PC-3 (cell line): ENCODE results near the gene OR2D3. TPM values are rescaled to one million over a fixed set of nuclear protein-coding genes. Genes with fewer than 3 reads are reported as not detected.
"Not testable (repeated sequence)": the region's sequence is repeated elsewhere in the genome, so short reads cannot be mapped to it uniquely, and the experiment has no call there.

Experiments
- ATAC-seq: fragments of 200-7000 bp; cut with Tn5 transposase; 2 replicates; pipeline ENCODE4 v1.9.1; 2020; ENCODE audit warnings: mild to moderate bottlenecking, moderate library complexity
- BruUV-seq: library from RNA; stranded (reverse); fragments of 400-500 nt; replicated peaks from 2 replicates; lab custom pipeline; 2021; lab: Mats Ljungman, UMichigan
- CTCF ChIA-PET: fragments of 300-600 bp; sonication (Branson Sonifier 250); formaldehyde crosslinking; loops from one replicate; lab custom pipeline; 2022; ENCODE audit warnings: antibody characterized with exemption; lab: Charles Lee
- POLR2A ChIA-PET: fragments of 300-600 bp; sonication (Branson Sonifier 250); formaldehyde crosslinking; loops from one replicate; lab custom pipeline; 2022; ENCODE audit warnings: antibody characterized with exemption; ENCODE audit not compliant: unreplicated experiment; lab: Charles Lee
- DNase-seq: peaks from one replicate; pipeline ENCODE4 v3.0.0-alpha.2; 2015
- H2AFZ ChIP-seq: fragments of 300-600 bp; sonication (generic); 2 replicates; pipeline ENCODE4 v1.6.0; 2016; ENCODE audit warnings: antibody characterized with exemption, low read length
- H3F3A ChIP-seq: fragments of 300-600 bp; sonication (generic); one replicate; pipeline ENCODE4 v1.6.0; 2017; ENCODE audit warnings: antibody characterized with exemption, low read length, control low read depth, mild to moderate bottlenecking; ENCODE audit not compliant: unreplicated experiment
- H3K27ac ChIP-seq: fragments of 300-600 bp; sonication (generic); 2 replicates; pipeline ENCODE4 v1.5.1; 2016; ENCODE audit warnings: mild to moderate bottlenecking, low read length
- H3K27me3 ChIP-seq: fragments of 300-600 bp; sonication (generic); 2 replicates; pipeline ENCODE4 v1.6.1; 2016; ENCODE audit warnings: low read length, mixed read lengths
- H3K36me3 ChIP-seq: fragments of 300-600 bp; sonication (generic); 2 replicates; pipeline ENCODE4 v1.6.1; 2016; ENCODE audit warnings: low read depth, mixed run types, low read length, mixed read lengths
- H3K4me1 ChIP-seq: fragments of 300-600 bp; sonication (generic); 2 replicates; pipeline ENCODE4 v1.5.1; 2016; ENCODE audit warnings: low read length; ENCODE audit not compliant: insufficient read depth
- H3K4me2 ChIP-seq: fragments of 300-600 bp; sonication (generic); 2 replicates; pipeline ENCODE4 v1.6.0; 2016; ENCODE audit warnings: low read length
- H3K4me3 ChIP-seq: fragments of 300-600 bp; sonication (generic); 2 replicates; pipeline ENCODE4 v1.5.1; 2016; ENCODE audit warnings: mild to moderate bottlenecking, low read length, mixed read lengths
- H3K79me2 ChIP-seq: fragments of 300-600 bp; sonication (generic); 2 replicates; pipeline ENCODE4 v1.6.1; 2017; ENCODE audit warnings: low read length, mixed read lengths
- H3K9ac ChIP-seq: fragments of 300-600 bp; sonication (generic); 2 replicates; pipeline ENCODE4 v1.6.0; 2016; ENCODE audit warnings: mild to moderate bottlenecking, low read length
- H3K9me2 ChIP-seq: fragments of 300-600 bp; sonication (generic); replicated peaks from 2 replicates; pipeline ENCODE4 v1.6.1; 2016; ENCODE audit warnings: mixed run types, low read length, mixed read lengths
- H3K9me3 ChIP-seq: fragments of 300-600 bp; sonication (generic); 2 replicates; pipeline ENCODE4 v1.6.1; 2016; ENCODE audit warnings: low read length, mixed read lengths
- H4K20me1 ChIP-seq: fragments of 300-600 bp; sonication (generic); 2 replicates; pipeline ENCODE4 v1.6.1; 2016; ENCODE audit warnings: low read length, mixed read lengths
- EZH2 ChIP-seq: fragments of 300-600 bp; sonication (generic); IDR thresholded peaks from one replicate; pipeline ENCODE4 v1.6.1; 2017; ENCODE audit warnings: antibody characterized with exemption, mild to moderate bottlenecking, low read length; ENCODE audit not compliant: unreplicated experiment
- EZH2phosphoT487 ChIP-seq: fragments of 300-600 bp; sonication (generic); IDR thresholded peaks from 2 replicates; pipeline ENCODE4 v1.6.1; 2018; ENCODE audit warnings: mild to moderate bottlenecking, antibody characterized with exemption, low read length, borderline replicate concordance
- intact Hi-C: fragments of 100-400 bp; cut with micrococcal nuclease; formaldehyde crosslinking; loops from 2 replicates; pipeline ENCODE4 v1.9.0; 2023
- total RNA-seq: library from RNA; depleted of rRNA; stranded (reverse); fragments of >200 nt; gene quantifications from 2 replicates; pipeline ENCODE4 v1.2.3, GENCODE V29; 2014
- TF ChIP-seq, protein P1 (sequence below): fragments of 300-600 bp; sonication (generic); conservative IDR thresholded peaks from 2 replicates; pipeline ENCODE4 v1.5.1; 2017; ENCODE audit warnings: antibody characterized with exemption, low read depth, mild to moderate bottlenecking, low read length

The OR2D3 gene
- total RNA-seq, 1 experiment from 2014 or later: not detected

DNA sequence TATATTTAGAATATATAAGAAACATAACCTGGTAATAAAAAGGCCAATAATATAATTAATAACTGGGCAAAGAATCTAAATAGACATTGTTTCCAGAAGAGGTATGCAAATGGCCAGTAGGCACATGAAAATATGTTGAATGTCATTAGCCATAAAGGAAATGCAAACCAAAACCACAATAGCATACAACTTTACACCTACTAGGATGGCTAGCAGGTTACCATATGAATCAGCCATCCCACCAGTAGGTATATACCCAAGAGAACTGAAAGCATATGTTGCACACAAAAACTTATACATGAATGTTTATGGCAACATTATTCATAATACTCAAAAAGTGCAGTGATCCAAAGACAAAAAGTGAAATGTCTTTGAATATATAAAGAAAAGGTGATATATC, 25.8 kb upstream of the OR2D3 start:
- no peaks in the 10 kb centered on the region for H3K79me2 ChIP-seq
- CTCF ChIA-PET: no interaction called here
- no peak overlapping the region for H2AFZ ChIP-seq
- peaks cover 7% of the 10 kb centered on the region; the same call in 1 of the 2 replicates for H3K27me3 ChIP-seq
- H3K27ac ChIP-seq: no peak overlapping the region
- no peaks in the 10 kb centered on the region for H3K4me1 ChIP-seq
- H3F3A ChIP-seq: no peaks in the 10 kb centered on the region
- no peak overlapping the region for H3K9ac ChIP-seq
- no peak overlapping the region for H3K4me3 ChIP-seq
- BruUV-seq: no TSS peak
- TF ChIP-seq EZH2phosphoT487: no peak
- TF ChIP-seq EZH2: no peak
- TF ChIP-seq, protein P1, sequence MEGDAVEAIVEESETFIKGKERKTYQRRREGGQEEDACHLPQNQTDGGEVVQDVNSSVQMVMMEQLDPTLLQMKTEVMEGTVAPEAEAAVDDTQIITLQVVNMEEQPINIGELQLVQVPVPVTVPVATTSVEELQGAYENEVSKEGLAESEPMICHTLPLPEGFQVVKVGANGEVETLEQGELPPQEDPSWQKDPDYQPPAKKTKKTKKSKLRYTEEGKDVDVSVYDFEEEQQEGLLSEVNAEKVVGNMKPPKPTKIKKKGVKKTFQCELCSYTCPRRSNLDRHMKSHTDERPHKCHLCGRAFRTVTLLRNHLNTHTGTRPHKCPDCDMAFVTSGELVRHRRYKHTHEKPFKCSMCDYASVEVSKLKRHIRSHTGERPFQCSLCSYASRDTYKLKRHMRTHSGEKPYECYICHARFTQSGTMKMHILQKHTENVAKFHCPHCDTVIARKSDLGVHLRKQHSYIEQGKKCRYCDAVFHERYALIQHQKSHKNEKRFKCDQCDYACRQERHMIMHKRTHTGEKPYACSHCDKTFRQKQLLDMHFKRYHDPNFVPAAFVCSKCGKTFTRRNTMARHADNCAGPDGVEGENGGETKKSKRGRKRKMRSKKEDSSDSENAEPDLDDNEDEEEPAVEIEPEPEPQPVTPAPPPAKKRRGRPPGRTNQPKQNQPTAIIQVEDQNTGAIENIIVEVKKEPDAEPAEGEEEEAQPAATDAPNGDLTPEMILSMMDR: no peak
- DNase-seq: no peak
- H3K9me2 ChIP-seq: no peaks in the 10 kb centered on the region
- POLR2A ChIA-PET: no interaction called here
- no peak for ATAC-seq
- no peaks in the 10 kb centered on the region for H4K20me1 ChIP-seq
- H3K4me2 ChIP-seq: no peak overlapping the region
- intact Hi-C loops: no loop called here
- H3K9me3 ChIP-seq: no peaks in the 10 kb centered on the region
- no peaks in the 10 kb centered on the region for H3K36me3 ChIP-seq

- no peaks in the 10 kb centered on the region for H3K4me1 ChIP-seq
Measured at GRCh38 chr11:6898911-6899310, 21.9 kb upstream of the OR2D3 start.

DNA sequence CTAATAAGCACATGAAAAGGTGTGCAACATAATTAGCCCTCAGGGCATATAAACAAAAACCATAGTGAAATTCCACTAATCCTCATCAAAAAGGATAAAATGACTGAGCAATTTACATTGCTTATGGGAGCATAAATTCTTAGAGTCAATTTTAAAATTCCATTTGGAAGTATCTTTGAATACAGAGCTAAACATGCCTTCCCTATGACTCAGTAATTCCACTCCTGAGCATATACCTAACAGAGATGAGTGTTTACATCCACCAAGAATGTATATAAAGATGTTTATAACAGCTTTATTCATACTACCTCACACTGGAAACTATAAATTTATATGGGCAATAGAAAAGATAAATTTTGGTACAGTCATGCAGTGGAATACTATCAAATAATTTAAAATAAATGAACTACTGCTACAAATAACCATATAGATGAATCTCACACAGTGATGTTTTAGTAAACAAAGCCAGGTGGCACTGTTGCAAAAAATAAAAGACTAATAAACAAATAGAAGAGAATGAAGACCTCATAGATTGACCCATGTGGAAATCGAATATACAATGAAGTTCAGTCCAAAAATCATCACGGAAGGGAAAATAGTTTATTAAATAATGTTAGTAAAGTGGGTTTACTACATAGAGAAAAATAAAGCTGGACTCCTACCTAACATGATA, 20.3 kb upstream of the OR2D3 start:
- TF ChIP-seq, protein P1: peak; percentile 43; the same call in 1 of the 2 replicates
- TF ChIP-seq EZH2: no peak
- TF ChIP-seq EZH2phosphoT487: no peak
- H3F3A ChIP-seq: no peaks in the 10 kb centered on the region
- intact Hi-C loops: no loop called here
- H3K27ac ChIP-seq: no peak overlapping the region
- H3K36me3 ChIP-seq: no peaks in the 10 kb centered on the region
- H3K4me1 ChIP-seq: no peaks in the 10 kb centered on the region
- no peak overlapping the region for H3K9ac ChIP-seq
- no peaks in the 10 kb centered on the region for H3K9me2 ChIP-seq
- no peak overlapping the region for H3K4me2 ChIP-seq
- H3K79me2 ChIP-seq: no peaks in the 10 kb centered on the region
- ChIA-PET CTCF (no interaction called here), POLR2A (no interaction called here)
- no peaks in the 10 kb centered on the region for H4K20me1 ChIP-seq
- DNase-seq: peak; percentile 30
- no peak overlapping the region for H3K4me3 ChIP-seq
- no peaks in the 10 kb centered on the region for H3K9me3 ChIP-seq
- H2AFZ ChIP-seq: no peak overlapping the region
- ATAC-seq: peak; percentile 37; the same call in 1 of the 2 replicates
- peaks cover 7% of the 10 kb centered on the region; the same call in 1 of the 2 replicates for H3K27me3 ChIP-seq
- BruUV-seq: no TSS peak

More at GRCh38 chr11:6898911-6899310, 21.9 kb upstream of the OR2D3 start:
- ChIA-PET CTCF (no interaction called here), POLR2A (no interaction called here)
- intact Hi-C loops: no loop called here
- H3K27me3 ChIP-seq: peaks cover 7% of the 10 kb centered on the region; the same call in 1 of the 2 replicates
- no TSS peak for BruUV-seq
- H3K9me2 ChIP-seq: no peaks in the 10 kb centered on the region
- H3F3A ChIP-seq: no peaks in the 10 kb centered on the region
- no peak for ATAC-seq
- H4K20me1 ChIP-seq: no peaks in the 10 kb centered on the region
- H3K9me3 ChIP-seq: no peaks in the 10 kb centered on the region
- no peak for DNase-seq
- H3K27ac ChIP-seq: no peak overlapping the region
- no peak overlapping the region for H3K4me2 ChIP-seq
- no peak overlapping the region for H3K9ac ChIP-seq
- H2AFZ ChIP-seq: no peak overlapping the region
- no peak for TF ChIP-seq EZH2
- H3K79me2 ChIP-seq: no peaks in the 10 kb centered on the region
- H3K4me3 ChIP-seq: no peak overlapping the region
- H3K36me3 ChIP-seq: no peaks in the 10 kb centered on the region

DNA sequence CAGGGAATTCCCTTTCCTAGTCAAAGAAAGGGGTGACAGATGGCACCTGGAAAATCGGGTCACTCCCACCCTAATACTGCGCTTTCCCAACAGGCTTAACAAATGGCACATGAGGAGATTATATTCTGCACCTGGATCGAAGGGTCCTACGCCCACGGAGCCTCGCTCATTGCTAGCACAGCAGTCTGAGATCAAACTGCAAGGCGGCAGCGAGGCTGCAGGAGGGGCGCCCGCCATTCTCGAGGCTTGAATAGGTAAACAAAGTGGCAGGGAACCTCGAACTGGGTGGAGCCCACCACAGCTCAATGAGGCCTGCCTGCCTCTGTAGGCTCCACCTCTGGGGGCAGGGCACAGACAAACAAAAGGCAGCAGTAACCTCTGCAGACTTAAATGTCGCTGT, 16.0 kb upstream of the OR2D3 start:
- H3K4me2 ChIP-seq, H3K36me3 ChIP-seq, H3K27ac ChIP-seq, H3F3A ChIP-seq, H4K20me1 ChIP-seq, H3K27me3 ChIP-seq, BruUV-seq, H3K4me1 ChIP-seq, CTCF ChIA-PET, H2AFZ ChIP-seq, H3K4me3 ChIP-seq, ATAC-seq, intact Hi-C loops, DNase-seq, H3K9me3 ChIP-seq, H3K79me2 ChIP-seq, POLR2A ChIA-PET, H3K9me2 ChIP-seq, H3K9ac ChIP-seq: not testable (repeated sequence)
